Esophagus squamous epithelium (tissue), 4 donors: ENCODE data around the gene CLCN1.

ENCODE experiments used
- POLR2A ChIP-seq, 4 donors: fragments of 450-650 bp; IDR thresholded peaks; one replicate each; pipeline ENCODE4 v1.6.1; 2017; ENCODE audit warnings: antibody characterized with exemption in 4 of 4, mild to moderate bottlenecking in 4 of 4, moderate library complexity in 3 of 4
- TF ChIP-seq, protein P1 (sequence below), 6 experiments: fragments of 450-650 bp in 4 of 6; fragments of 200-600 bp in 2 of 6; sonication (generic) in 2 of 6; IDR thresholded peaks; one replicate each; pipeline ENCODE4 v1.5.1; 2016 to 2019; ENCODE audit warnings: antibody characterized with exemption in 6 of 6, mild to moderate bottlenecking in 4 of 6, moderate library complexity in 4 of 6

DNA sequence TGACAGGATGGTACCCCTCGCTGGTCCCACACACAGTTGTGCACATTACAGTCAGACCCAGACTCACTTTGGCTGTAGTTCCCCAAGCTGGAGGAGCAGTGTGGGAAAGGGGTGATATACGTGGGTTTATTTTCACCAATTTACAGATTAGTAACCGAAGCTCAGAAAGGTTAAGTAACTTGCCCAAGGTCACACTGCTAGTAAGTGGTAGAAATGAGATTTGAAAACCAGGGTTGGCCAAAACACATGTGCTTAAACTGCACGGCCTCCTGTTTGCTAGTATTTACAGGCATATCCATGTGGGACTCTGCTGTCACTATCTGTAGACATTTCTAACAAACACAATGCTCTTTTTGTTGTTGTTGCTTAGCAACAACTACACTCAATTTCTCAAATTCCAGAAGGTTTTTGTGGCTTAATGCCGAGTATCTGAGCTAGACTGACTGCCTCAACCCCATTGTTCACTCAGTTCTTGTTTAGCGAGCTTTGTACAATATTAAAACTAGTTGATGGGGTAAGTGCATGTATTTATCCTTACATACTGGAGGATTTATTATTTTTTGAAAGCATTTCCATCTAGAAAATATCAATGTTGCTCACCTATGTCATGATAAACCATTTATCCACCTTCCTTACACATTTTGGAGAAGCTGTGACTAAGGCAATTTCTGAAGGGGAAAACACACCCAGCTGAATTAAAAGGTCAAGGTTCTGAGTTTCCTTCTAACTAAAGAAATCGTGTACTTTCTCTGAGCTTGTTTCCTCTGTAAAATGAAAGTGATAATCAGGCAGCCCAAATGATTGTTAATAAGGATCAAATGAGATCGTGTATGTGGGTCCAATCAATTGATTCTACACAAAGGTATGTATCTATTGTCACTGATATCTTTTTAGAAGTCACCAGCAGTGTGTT is 36.5 kb upstream of the CLCN1 start:
- TF ChIP-seq, protein P1, sequence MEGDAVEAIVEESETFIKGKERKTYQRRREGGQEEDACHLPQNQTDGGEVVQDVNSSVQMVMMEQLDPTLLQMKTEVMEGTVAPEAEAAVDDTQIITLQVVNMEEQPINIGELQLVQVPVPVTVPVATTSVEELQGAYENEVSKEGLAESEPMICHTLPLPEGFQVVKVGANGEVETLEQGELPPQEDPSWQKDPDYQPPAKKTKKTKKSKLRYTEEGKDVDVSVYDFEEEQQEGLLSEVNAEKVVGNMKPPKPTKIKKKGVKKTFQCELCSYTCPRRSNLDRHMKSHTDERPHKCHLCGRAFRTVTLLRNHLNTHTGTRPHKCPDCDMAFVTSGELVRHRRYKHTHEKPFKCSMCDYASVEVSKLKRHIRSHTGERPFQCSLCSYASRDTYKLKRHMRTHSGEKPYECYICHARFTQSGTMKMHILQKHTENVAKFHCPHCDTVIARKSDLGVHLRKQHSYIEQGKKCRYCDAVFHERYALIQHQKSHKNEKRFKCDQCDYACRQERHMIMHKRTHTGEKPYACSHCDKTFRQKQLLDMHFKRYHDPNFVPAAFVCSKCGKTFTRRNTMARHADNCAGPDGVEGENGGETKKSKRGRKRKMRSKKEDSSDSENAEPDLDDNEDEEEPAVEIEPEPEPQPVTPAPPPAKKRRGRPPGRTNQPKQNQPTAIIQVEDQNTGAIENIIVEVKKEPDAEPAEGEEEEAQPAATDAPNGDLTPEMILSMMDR (IDR thresholded peaks at IDR 0.05): no peak
- no peak for TF ChIP-seq POLR2A (IDR thresholded peaks at IDR 0.05)
